IgD-negative memory B cell (primary cell): ENCODE data around the gene ADAM19. TPM values are rescaled to one million over a fixed set of nuclear protein-coding genes. Genes with fewer than 3 reads are reported as not detected.
A peak's percentile ranks its signal among the peaks of the same experiment; 100 is the strongest.

Experiments
- H3K27ac Mint-ChIP-seq, 3 donors: one replicate each; pipeline ENCODE4 v1.8.0; 2020 to 2022; ENCODE audit warnings: mild to moderate bottlenecking in 3 of 3, mixed read lengths in 3 of 3, moderate library complexity in 1 of 3
- H3K27me3 Mint-ChIP-seq: one replicate; pipeline ENCODE4 v1.8.0; 2021; ENCODE audit warnings: mixed read lengths
- H3K36me3 Mint-ChIP-seq: one replicate; pipeline ENCODE4 v1.8.0; 2020; ENCODE audit warnings: mild to moderate bottlenecking, mixed read lengths
- H3K4me1 Mint-ChIP-seq, 3 donors: one replicate each; pipeline ENCODE4 v1.8.0; 2020 to 2022; ENCODE audit warnings: mixed read lengths in 3 of 3, mild to moderate bottlenecking in 1 of 3
- H3K4me3 Mint-ChIP-seq, 4 donors: one replicate each; pipeline ENCODE4 v1.8.0; 2020 to 2022; ENCODE audit warnings: mild to moderate bottlenecking in 4 of 4, mixed read lengths in 4 of 4, moderate library complexity in 3 of 4
- H3K9me3 Mint-ChIP-seq, 3 donors: one replicate each; pipeline ENCODE4 v1.8.0; 2020 to 2021; ENCODE audit warnings: mixed read lengths in 3 of 3, mild to moderate bottlenecking in 1 of 3
- polyA plus RNA-seq: library from polyadenylated mRNA; unstranded; fragments of 300-500 nt; fragmentation: Illumina TruSeq; gene quantifications from one replicate; pipeline ENCODE4 v1.2.3, GENCODE V29; 2021

The ADAM19 gene
- polyA plus RNA-seq, 1 donor from 2014 or later: 45.1 TPM

GRCh38 chr5:157533011-157533481 is 42.5 kb downstream of the ADAM19 start:
- Mint-ChIP-seq H3K27ac (peak overlapping the region in 2 of 3 donors; percentile 46 to 62), H3K36me3 (peaks cover 1% of the 10 kb centered on the region), H3K9me3 (no peaks in the 10 kb centered on the region), H3K27me3 (no peaks in the 10 kb centered on the region), H3K4me1 (peaks cover 26 to 33% (median 27%) of the 10 kb centered on the region in 3 donors), H3K4me3 (peak overlapping the region in 1 of 4 donors; percentile 1)

GRCh38 chr5:157532022-157532421 is 43.6 kb downstream of the ADAM19 start:
- H3K36me3 Mint-ChIP-seq: peaks cover 1% of the 10 kb centered on the region
- peaks cover 30 to 38% (median 32%) of the 10 kb centered on the region in 3 donors for H3K4me1 Mint-ChIP-seq
- H3K27ac Mint-ChIP-seq: peak overlapping the region in 1 of 3 donors; percentile 62
- H3K27me3 Mint-ChIP-seq: no peaks in the 10 kb centered on the region
- H3K4me3 Mint-ChIP-seq: no peak overlapping the region
- no peaks in the 10 kb centered on the region for H3K9me3 Mint-ChIP-seq

DNA sequence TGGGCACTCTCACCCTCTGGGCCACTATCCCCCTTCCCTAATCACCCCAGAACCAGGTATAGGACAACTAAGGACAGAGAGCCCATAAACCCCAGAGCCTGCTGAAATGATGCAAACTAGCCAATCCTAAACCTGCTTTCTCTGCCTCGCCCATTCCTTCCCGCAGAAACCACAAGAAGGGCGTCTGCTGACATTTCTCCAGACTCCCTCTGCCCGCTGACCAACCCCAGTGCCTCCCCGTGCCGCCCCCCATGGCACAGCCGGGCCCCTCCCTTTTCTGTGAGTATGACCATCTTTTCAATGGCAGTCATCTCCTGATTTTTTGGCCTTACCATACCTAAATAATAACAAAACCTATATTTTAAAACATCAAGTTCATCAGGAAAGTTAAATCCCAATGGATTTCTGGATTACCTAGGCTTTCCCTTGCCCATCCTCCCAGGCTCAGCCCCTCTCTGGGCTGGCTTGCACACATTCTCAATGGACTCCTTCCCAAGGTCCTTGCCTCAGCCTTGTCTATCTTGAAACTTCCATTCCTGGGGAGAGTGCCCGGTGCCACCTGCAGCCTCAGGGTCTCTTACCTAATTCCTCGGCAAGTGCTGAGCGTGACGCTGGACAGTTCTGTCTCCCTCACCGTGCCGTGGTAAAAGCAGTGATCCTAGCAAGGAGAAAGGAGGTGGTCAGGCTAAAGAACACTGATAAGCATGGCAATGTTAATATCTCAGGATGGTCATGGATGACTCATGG is 45.2 kb downstream of the ADAM19 start:
- Mint-ChIP-seq H3K36me3 (peaks cover 1% of the 10 kb centered on the region), H3K4me3 (no peak overlapping the region), H3K9me3 (no peaks in the 10 kb centered on the region), H3K27me3 (no peaks in the 10 kb centered on the region), H3K4me1 (peaks cover 32 to 40% (median 34%) of the 10 kb centered on the region in 3 donors), H3K27ac (peak overlapping the region; percentile 17 to 92 (median 55))

- H3K9me3 Mint-ChIP-seq: no peaks in the 10 kb centered on the region
- peaks cover 1% of the 10 kb centered on the region for H3K36me3 Mint-ChIP-seq
- H3K4me3 Mint-ChIP-seq: no peak overlapping the region
- no peaks in the 10 kb centered on the region for H3K27me3 Mint-ChIP-seq
- peaks cover 30 to 43% (median 34%) of the 10 kb centered on the region in 3 donors for H3K4me1 Mint-ChIP-seq
- H3K27ac Mint-ChIP-seq: peak overlapping the region; percentile 53 to 92 (median 77)
These were observed 46.6 kb downstream of the ADAM19 start for GRCh38 chr5:157529002-157529401.

DNA sequence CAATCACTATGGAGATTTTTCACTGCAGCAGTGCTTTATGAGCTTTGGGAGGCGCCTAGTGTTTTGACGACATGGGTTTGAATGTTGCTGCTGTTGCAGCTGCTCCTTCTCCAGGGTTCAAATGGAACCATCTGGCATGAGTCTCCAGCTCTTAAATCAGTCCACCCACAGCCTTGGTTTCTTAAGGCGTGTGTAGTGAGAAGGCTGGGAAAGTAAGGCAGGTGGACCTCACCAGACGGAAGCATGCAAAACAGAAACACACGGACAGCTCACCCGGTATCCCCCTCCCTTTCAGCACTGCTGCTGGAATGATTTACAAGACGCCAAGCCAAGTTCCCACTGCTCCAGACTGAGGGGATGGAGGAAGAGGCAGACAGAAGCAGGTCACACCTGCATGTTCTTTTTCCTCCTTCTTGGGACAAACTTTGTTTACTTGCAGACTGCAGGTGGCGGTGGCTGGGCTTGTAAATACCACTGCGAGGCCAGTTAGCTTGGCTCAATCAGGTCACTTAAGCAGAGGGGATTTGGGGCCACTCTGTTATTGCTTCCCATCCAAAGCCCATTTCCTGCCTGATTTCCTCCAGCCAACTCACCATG is 47.4 kb downstream of the ADAM19 start:
- Mint-ChIP-seq H3K36me3 (peaks cover 4% of the 10 kb centered on the region), H3K9me3 (no peaks in the 10 kb centered on the region), H3K27ac (peak overlapping the region in 2 of 3 donors; percentile 53 to 71), H3K4me1 (peaks cover 34 to 42% (median 39%) of the 10 kb centered on the region in 3 donors), H3K27me3 (no peaks in the 10 kb centered on the region), H3K4me3 (peak overlapping the region in 1 of 4 donors; percentile 23)

- H3K27ac Mint-ChIP-seq: peak overlapping the region in 2 of 3 donors; percentile 32 to 90
- H3K4me1 Mint-ChIP-seq: peaks cover 39 to 52% (median 52%) of the 10 kb centered on the region in 3 donors
- H3K36me3 Mint-ChIP-seq: peaks cover 4% of the 10 kb centered on the region
- H3K4me3 Mint-ChIP-seq: no peak overlapping the region
- H3K9me3 Mint-ChIP-seq: no peaks in the 10 kb centered on the region
- no peaks in the 10 kb centered on the region for H3K27me3 Mint-ChIP-seq
These were observed 50.7 kb downstream of the ADAM19 start for GRCh38 chr5:157524887-157525286.

DNA sequence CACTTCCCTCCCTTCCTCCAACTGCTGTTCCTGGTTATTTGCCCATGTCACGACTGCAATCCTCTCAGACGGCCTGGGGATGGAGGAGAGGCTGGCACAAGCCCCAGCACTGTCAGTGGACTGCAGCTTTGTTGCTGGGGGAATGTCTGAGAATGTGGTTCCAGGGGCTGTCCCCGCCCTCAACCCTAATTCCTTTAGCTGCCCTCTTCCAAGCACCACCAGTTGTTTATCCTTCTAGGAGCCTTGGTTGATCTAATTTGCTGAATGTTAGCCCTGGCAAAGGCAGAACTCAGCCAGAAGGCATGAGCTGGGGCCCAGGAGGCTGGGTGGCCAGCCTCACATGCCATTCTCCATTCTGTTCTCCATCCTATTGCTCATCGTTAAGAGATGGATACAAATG is 51.6 kb downstream of the ADAM19 start:
- Mint-ChIP-seq H3K36me3 (peaks cover 4% of the 10 kb centered on the region), H3K4me1 (peaks cover 39 to 49% (median 47%) of the 10 kb centered on the region in 3 donors), H3K27ac (peak overlapping the region in 2 of 3 donors; percentile 39 to 51), H3K9me3 (no peaks in the 10 kb centered on the region), H3K4me3 (peak overlapping the region in 1 of 4 donors; percentile 79), H3K27me3 (no peaks in the 10 kb centered on the region)

- H3K27ac Mint-ChIP-seq: peak overlapping the region; percentile 35 to 95 (median 89)
- H3K4me3 Mint-ChIP-seq: no peak overlapping the region
- peaks cover 36 to 40% (median 37%) of the 10 kb centered on the region in 3 donors for H3K4me1 Mint-ChIP-seq
- H3K27me3 Mint-ChIP-seq: no peaks in the 10 kb centered on the region
- H3K9me3 Mint-ChIP-seq: no peaks in the 10 kb centered on the region
- peaks cover 3% of the 10 kb centered on the region for H3K36me3 Mint-ChIP-seq
These were observed 53.9 kb downstream of the ADAM19 start for GRCh38 chr5:157521704-157522029.

GRCh38 chr5:157520911-157521703 is 54.5 kb downstream of the ADAM19 start:
- Mint-ChIP-seq H3K27me3 (no peaks in the 10 kb centered on the region), H3K27ac (peak overlapping the region; percentile 71 to 95 (median 89)), H3K36me3 (peaks cover 3% of the 10 kb centered on the region), H3K9me3 (no peaks in the 10 kb centered on the region), H3K4me3 (peak overlapping the region in 3 of 4 donors; percentile 41 to 84 (median 67)), H3K4me1 (peaks cover 36 to 40% (median 37%) of the 10 kb centered on the region in 3 donors)

GRCh38 chr5:157519579-157520253 is 55.9 kb downstream of the ADAM19 start:
- H3K4me3 Mint-ChIP-seq: peak overlapping the region in 2 of 4 donors; percentile 52 to 63
- peaks cover 4% of the 10 kb centered on the region for H3K36me3 Mint-ChIP-seq
- peaks cover 30 to 34% (median 32%) of the 10 kb centered on the region in 3 donors for H3K4me1 Mint-ChIP-seq
- no peaks in the 10 kb centered on the region for H3K27me3 Mint-ChIP-seq
- H3K9me3 Mint-ChIP-seq: no peaks in the 10 kb centered on the region
- H3K27ac Mint-ChIP-seq: peak overlapping the region; percentile 89 to 95 (median 90)

DNA sequence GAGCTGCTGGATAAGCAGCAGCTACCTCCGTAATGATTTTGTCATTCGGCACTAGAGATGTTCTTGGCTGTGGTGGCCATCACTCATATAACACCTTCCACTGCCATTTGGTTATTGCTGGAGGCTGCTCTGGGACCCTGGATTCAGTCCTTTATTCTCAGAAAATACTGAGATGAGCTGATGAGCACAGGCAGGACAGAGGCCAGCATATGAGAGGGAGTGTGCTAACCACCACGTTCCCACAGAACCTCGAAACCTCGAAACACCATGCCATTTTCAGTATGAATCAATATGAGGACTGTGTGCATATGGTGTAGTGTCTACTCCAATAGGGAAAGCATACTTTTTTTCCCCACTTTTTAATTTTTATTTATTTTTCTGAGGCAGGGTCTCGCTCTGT is 56.6 kb downstream of the ADAM19 start:
- no peaks in the 10 kb centered on the region for H3K27me3 Mint-ChIP-seq
- peaks cover 4% of the 10 kb centered on the region for H3K36me3 Mint-ChIP-seq
- peaks cover 30 to 34% (median 31%) of the 10 kb centered on the region in 3 donors for H3K4me1 Mint-ChIP-seq
- H3K9me3 Mint-ChIP-seq: no peaks in the 10 kb centered on the region
- peak overlapping the region; percentile 62 to 95 (median 90) for H3K27ac Mint-ChIP-seq
- no peak overlapping the region for H3K4me3 Mint-ChIP-seq

DNA sequence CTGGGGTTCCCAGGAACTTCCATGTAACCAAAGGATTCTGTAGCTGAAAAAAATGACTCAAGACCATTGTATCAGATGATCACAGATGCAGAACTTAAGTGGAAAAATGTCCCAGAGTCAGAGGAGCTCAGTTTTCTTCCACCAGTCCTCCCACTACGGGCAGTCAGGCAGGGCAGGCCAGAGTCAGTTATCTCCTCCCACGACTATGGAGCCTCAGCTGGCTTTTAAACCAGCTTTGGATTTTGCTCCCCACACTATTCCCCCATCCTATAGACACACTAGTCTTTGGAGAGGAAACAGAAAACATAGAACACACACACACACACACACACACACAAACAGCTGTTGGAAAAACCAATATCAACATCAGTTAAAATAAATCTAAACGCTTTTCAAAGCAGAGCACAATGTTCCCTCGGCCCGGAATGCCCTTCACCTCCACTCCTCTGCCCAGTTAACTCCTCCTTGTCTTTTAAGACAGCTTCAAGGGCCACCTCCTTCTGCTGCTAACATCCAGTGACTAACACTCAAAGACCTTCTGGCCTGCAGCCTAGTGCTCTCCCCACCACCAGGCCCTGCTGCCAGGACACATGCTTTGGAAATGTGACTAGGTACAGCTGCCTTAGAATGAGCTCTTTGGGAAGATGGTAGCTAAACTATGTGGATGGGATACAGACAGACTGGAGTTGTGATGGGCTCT is 58.8 kb downstream of the ADAM19 start:
- H3K27ac Mint-ChIP-seq: peak overlapping the region; percentile 20 to 86 (median 82)
- no peak overlapping the region for H3K4me3 Mint-ChIP-seq
- H3K4me1 Mint-ChIP-seq: peaks cover 22 to 35% (median 34%) of the 10 kb centered on the region in 3 donors
- no peaks in the 10 kb centered on the region for H3K27me3 Mint-ChIP-seq
- H3K9me3 Mint-ChIP-seq: peaks cover 0 to 2% (median 0%) of the 10 kb centered on the region in 3 donors
- H3K36me3 Mint-ChIP-seq: peaks cover 10% of the 10 kb centered on the region

DNA sequence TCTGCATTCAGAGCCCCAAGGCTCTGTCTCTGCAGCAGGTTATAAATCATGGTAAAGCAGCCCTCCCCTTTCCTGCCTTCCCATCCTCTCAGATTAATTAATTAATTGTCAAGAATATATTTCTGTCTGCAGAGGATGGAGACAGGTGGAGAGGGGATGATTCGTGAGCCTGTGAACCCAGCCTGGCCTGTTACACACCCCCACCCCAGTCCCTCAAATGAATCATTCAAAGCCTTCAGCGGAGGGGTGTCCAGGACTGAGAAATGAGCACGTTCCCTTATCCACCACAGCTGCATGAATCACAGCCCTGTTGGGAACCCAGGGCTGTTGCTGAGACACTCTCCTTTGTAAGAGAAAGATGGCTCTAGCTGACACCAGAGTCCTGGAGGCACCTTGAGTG is 59.6 kb downstream of the ADAM19 start:
- H3K4me1 Mint-ChIP-seq: peaks cover 14 to 30% (median 29%) of the 10 kb centered on the region in 3 donors
- H3K9me3 Mint-ChIP-seq: peaks cover 0 to 2% (median 0%) of the 10 kb centered on the region in 3 donors
- H3K27ac Mint-ChIP-seq: peak overlapping the region in 2 of 3 donors; percentile 20 to 90
- peaks cover 10% of the 10 kb centered on the region for H3K36me3 Mint-ChIP-seq
- H3K4me3 Mint-ChIP-seq: no peak overlapping the region
- H3K27me3 Mint-ChIP-seq: no peaks in the 10 kb centered on the region

- Mint-ChIP-seq H3K4me1 (peaks cover 8 to 32% (median 27%) of the 10 kb centered on the region in 3 donors), H3K27ac (peak overlapping the region in 2 of 3 donors; percentile 46 to 96), H3K27me3 (no peaks in the 10 kb centered on the region), H3K4me3 (no peak overlapping the region), H3K36me3 (peaks cover 12% of the 10 kb centered on the region), H3K9me3 (peaks cover 0 to 2% (median 0%) of the 10 kb centered on the region in 3 donors)
These were observed 60.6 kb downstream of the ADAM19 start for GRCh38 chr5:157514974-157515373.
